Measurements from ENCODE around the gene HSF4. TPM values are rescaled to one million over a fixed set of nuclear protein-coding genes. Genes with fewer than 3 reads are reported as not detected.

HSF4 gene
- total RNA-seq, 1 experiment from 2014 or later, result 2.2 TPM

DNA sequence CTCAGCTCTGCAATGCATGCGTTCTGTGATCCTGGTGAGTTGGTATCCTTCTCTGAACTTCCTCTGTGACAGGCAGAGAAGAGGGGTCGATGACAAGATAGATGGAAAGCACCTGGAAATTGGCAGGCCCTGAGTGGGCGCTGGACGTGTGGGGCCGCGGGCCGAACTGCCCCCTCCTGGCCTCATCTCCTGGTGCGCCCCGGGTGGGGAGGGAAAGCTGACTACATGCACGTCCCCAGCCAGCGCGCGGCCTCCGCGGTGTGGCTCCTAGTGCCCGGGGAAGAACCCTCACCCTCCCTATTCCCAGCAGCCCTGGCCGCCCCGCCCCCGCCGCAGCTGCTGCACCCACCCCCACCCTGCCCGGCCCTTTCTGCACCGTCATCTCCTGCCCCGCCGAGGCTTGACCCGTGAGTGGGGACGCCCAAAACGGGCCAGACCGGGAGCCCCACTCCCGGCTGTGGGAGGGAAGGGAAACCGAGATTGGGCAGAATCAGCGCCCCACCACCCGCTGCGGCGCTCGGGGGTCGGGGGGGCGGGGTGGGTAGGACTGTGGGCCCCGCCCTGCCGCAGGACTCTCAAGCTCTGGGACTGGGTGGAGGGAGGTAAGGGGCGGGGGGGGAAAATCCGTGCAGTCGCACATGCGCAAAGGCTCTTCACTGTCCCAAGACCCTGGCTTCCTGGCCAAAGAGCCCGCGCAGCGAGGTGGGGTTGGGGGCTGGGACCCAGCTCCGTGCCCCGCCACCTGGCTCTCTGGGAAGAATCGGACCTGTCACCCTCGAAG, 5.8 kb downstream of the HSF4 start, which contains the start of gene NOL3 (continued):
- no peak for TF ChIP-seq ZNF396 (CRISPR knock-in tag; IDR thresholded peaks at IDR 0.05; ENCODE audit: borderline replicate concordance)
- TF ChIP-seq, protein P1, sequence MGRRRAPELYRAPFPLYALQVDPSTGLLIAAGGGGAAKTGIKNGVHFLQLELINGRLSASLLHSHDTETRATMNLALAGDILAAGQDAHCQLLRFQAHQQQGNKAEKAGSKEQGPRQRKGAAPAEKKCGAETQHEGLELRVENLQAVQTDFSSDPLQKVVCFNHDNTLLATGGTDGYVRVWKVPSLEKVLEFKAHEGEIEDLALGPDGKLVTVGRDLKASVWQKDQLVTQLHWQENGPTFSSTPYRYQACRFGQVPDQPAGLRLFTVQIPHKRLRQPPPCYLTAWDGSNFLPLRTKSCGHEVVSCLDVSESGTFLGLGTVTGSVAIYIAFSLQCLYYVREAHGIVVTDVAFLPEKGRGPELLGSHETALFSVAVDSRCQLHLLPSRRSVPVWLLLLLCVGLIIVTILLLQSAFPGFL (CRISPR knock-in tag; IDR thresholded peaks at IDR 0.05; ENCODE audit: borderline replicate concordance), result no peak
- TF ChIP-seq FOXK1 (CRISPR knock-in tag; IDR thresholded peaks at IDR 0.05), result 0 out of 2 replicates have a peak, but pooled peaks have one; percentile 16
- no peak for TF ChIP-seq GTF2I (CRISPR knock-in tag; conservative IDR thresholded peaks at IDR 0.05)
- TF ChIP-seq, protein P2, sequence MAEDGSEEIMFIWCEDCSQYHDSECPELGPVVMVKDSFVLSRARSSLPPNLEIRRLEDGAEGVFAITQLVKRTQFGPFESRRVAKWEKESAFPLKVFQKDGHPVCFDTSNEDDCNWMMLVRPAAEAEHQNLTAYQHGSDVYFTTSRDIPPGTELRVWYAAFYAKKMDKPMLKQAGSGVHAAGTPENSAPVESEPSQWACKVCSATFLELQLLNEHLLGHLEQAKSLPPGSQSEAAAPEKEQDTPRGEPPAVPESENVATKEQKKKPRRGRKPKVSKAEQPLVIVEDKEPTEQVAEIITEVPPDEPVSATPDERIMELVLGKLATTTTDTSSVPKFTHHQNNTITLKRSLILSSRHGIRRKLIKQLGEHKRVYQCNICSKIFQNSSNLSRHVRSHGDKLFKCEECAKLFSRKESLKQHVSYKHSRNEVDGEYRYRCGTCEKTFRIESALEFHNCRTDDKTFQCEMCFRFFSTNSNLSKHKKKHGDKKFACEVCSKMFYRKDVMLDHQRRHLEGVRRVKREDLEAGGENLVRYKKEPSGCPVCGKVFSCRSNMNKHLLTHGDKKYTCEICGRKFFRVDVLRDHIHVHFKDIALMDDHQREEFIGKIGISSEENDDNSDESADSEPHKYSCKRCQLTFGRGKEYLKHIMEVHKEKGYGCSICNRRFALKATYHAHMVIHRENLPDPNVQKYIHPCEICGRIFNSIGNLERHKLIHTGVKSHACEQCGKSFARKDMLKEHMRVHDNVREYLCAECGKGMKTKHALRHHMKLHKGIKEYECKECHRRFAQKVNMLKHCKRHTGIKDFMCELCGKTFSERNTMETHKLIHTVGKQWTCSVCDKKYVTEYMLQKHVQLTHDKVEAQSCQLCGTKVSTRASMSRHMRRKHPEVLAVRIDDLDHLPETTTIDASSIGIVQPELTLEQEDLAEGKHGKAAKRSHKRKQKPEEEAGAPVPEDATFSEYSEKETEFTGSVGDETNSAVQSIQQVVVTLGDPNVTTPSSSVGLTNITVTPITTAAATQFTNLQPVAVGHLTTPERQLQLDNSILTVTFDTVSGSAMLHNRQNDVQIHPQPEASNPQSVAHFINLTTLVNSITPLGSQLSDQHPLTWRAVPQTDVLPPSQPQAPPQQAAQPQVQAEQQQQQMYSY (CRISPR knock-in tag; IDR thresholded peaks at IDR 0.05), result no peak
- TF ChIP-seq NFE2L1 (CRISPR knock-in tag; IDR thresholded peaks at IDR 0.05), result no peak
- TF ChIP-seq ZNF263 (CRISPR knock-in tag; IDR thresholded peaks at IDR 0.05; ENCODE audit: low read depth), result no peak
- TF ChIP-seq ETV6 (CRISPR knock-in tag; IDR thresholded peaks at IDR 0.05), result no peak
- TF ChIP-seq, protein P3, sequence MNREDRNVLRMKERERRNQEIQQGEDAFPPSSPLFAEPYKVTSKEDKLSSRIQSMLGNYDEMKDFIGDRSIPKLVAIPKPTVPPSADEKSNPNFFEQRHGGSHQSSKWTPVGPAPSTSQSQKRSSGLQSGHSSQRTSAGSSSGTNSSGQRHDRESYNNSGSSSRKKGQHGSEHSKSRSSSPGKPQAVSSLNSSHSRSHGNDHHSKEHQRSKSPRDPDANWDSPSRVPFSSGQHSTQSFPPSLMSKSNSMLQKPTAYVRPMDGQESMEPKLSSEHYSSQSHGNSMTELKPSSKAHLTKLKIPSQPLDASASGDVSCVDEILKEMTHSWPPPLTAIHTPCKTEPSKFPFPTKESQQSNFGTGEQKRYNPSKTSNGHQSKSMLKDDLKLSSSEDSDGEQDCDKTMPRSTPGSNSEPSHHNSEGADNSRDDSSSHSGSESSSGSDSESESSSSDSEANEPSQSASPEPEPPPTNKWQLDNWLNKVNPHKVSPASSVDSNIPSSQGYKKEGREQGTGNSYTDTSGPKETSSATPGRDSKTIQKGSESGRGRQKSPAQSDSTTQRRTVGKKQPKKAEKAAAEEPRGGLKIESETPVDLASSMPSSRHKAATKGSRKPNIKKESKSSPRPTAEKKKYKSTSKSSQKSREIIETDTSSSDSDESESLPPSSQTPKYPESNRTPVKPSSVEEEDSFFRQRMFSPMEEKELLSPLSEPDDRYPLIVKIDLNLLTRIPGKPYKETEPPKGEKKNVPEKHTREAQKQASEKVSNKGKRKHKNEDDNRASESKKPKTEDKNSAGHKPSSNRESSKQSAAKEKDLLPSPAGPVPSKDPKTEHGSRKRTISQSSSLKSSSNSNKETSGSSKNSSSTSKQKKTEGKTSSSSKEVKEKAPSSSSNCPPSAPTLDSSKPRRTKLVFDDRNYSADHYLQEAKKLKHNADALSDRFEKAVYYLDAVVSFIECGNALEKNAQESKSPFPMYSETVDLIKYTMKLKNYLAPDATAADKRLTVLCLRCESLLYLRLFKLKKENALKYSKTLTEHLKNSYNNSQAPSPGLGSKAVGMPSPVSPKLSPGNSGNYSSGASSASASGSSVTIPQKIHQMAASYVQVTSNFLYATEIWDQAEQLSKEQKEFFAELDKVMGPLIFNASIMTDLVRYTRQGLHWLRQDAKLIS (CRISPR knock-in tag; IDR thresholded peaks at IDR 0.05; ENCODE audit: borderline replicate concordance), result no peak
- TF ChIP-seq, protein P4, sequence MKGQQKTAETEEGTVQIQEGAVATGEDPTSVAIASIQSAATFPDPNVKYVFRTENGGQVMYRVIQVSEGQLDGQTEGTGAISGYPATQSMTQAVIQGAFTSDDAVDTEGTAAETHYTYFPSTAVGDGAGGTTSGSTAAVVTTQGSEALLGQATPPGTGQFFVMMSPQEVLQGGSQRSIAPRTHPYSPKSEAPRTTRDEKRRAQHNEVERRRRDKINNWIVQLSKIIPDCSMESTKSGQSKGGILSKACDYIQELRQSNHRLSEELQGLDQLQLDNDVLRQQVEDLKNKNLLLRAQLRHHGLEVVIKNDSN (CRISPR knock-in tag; IDR thresholded peaks at IDR 0.05), result no peak
- TF ChIP-seq, protein P5, sequence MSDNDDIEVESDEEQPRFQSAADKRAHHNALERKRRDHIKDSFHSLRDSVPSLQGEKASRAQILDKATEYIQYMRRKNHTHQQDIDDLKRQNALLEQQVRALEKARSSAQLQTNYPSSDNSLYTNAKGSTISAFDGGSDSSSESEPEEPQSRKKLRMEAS (CRISPR knock-in tag; IDR thresholded peaks at IDR 0.05), result peak; percentile 62

DNA sequence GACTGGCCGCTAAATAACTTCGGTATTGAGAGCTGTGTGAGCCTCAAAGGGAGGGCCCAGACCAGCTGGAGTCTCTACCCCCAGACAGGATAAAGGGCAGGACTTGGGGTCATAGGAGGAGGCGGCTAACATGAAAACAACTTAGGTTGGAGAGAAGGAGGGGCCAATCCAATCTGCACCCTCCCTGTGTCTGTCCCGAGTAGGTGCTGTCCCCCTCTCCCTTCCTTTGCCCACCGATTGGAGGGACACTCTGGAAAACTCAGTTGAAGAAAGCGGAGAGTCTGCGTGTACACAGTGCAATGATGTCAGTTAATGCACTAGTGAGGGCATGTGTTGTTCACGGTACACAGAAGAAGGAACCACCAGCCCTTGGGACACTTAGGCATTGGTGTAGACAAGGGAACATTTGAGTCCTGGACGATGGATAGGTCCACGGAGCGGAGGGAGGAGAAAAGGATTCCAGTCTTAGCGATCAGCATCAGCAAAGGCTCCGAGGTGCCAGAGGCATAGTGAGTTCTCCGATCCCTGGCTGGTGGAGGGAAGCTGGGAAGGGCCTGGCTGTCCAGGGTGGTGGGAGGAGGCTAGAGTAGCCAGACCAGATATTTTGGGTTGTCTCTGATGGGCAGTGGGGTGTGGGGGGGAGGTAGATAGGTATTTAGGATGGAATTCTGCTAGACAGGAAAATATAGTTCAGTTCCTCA, 6.6 kb downstream of the HSF4 start:
- ChIA-PET CTCF (interaction anchor here (0.6 to 15.6 kb wide), 21 partner anchors 7 to 275 kb away, joined by 3 to 386 read pairs (median 6); partner anchors contain the start of genes B3GNT9, CES3, ELMO3 and EXOC3L1), POLR2A (interaction anchor here (0.5 to 2.5 kb wide), 4 partner anchors 10 to 210 kb away, joined by 3 to 9 read pairs (median 6); partner anchors contain the start of genes CES3, FBXL8 and TRADD)
- peaks cover 40% of the 10 kb centered on the region for H3K4me1 Mint-ChIP-seq
- H3K27me3 Mint-ChIP-seq (ENCODE audit: low read depth), result peaks cover 95% of the 10 kb centered on the region
- H3K36me3 Mint-ChIP-seq, result no peaks in the 10 kb centered on the region
- TF ChIP-seq, protein P5 (CRISPR knock-in tag; IDR thresholded peaks at IDR 0.05), result peak; percentile 10; the same call in 1 of the 2 replicates
- no peak for TF ChIP-seq CREB1 (CRISPR knock-in tag; IDR thresholded peaks at IDR 0.05)
- 0 out of 2 replicates have a peak, but pooled peaks have one; percentile 17 for TF ChIP-seq SP1 (CRISPR knock-in tag; conservative IDR thresholded peaks at IDR 0.05)
- TF ChIP-seq ZNF416 (CRISPR knock-in tag; IDR thresholded peaks at IDR 0.05), result no peak
- no peak for TF ChIP-seq ETV6 (CRISPR knock-in tag; IDR thresholded peaks at IDR 0.05)
- TF ChIP-seq, protein P6, sequence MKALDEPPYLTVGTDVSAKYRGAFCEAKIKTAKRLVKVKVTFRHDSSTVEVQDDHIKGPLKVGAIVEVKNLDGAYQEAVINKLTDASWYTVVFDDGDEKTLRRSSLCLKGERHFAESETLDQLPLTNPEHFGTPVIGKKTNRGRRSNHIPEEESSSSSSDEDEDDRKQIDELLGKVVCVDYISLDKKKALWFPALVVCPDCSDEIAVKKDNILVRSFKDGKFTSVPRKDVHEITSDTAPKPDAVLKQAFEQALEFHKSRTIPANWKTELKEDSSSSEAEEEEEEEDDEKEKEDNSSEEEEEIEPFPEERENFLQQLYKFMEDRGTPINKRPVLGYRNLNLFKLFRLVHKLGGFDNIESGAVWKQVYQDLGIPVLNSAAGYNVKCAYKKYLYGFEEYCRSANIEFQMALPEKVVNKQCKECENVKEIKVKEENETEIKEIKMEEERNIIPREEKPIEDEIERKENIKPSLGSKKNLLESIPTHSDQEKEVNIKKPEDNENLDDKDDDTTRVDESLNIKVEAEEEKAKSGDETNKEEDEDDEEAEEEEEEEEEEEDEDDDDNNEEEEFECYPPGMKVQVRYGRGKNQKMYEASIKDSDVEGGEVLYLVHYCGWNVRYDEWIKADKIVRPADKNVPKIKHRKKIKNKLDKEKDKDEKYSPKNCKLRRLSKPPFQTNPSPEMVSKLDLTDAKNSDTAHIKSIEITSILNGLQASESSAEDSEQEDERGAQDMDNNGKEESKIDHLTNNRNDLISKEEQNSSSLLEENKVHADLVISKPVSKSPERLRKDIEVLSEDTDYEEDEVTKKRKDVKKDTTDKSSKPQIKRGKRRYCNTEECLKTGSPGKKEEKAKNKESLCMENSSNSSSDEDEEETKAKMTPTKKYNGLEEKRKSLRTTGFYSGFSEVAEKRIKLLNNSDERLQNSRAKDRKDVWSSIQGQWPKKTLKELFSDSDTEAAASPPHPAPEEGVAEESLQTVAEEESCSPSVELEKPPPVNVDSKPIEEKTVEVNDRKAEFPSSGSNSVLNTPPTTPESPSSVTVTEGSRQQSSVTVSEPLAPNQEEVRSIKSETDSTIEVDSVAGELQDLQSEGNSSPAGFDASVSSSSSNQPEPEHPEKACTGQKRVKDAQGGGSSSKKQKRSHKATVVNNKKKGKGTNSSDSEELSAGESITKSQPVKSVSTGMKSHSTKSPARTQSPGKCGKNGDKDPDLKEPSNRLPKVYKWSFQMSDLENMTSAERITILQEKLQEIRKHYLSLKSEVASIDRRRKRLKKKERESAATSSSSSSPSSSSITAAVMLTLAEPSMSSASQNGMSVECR (CRISPR knock-in tag; IDR thresholded peaks at IDR 0.05; ENCODE audit: borderline replicate concordance), result no peak
- DNase-seq (ENCODE audit: low spot score) (no peak), ATAC-seq (peak; percentile 1; the same call in 1 of the 2 replicates)
- H3K4me3 Mint-ChIP-seq, result peak overlapping the region; percentile 75
- H3K27ac Mint-ChIP-seq, result no peak overlapping the region
- no peaks in the 10 kb centered on the region for H3K9me3 Mint-ChIP-seq
